Measurements from ENCODE around the gene N4BP3. TPM values are rescaled to one million over a fixed set of nuclear protein-coding genes. Genes with fewer than 3 reads are reported as not detected.

N4BP3 gene
- total RNA-seq, 1 experiment from 2014 or later: 46.2 TPM

DNA sequence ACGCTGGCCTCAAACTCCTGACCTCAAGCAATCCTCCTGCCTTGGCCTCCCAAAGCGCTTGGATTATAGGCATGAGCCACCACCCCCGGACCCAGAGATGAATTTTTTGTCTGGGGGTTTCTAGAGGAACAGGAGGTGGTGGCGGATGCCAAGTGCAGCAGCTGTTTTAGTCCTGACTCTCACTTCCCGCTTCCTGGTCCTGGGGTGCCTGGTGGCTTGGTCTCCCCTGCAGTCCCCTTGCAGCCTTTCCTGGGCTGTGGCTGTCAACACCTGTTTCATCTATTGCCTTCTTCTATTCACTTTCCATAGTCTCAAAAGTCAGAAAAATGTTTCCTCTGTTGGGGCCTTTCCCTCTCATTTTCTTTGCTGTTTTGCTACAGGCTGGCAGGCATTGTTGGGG lies 46.8 kb downstream of the N4BP3 start:
- ATAC-seq (no peak), DNase-seq (ENCODE audit: low spot score) (no peak)
- Mint-ChIP-seq H3K4me3 (no peak overlapping the region), H3K9me3 (no peaks in the 10 kb centered on the region), H3K4me1 (peaks cover 10% of the 10 kb centered on the region), H3K36me3 (no peaks in the 10 kb centered on the region), H3K27ac (no peak overlapping the region), H3K27me3 (ENCODE audit: low read depth) (peaks cover 20% of the 10 kb centered on the region)
- TF ChIP-seq, protein P1, sequence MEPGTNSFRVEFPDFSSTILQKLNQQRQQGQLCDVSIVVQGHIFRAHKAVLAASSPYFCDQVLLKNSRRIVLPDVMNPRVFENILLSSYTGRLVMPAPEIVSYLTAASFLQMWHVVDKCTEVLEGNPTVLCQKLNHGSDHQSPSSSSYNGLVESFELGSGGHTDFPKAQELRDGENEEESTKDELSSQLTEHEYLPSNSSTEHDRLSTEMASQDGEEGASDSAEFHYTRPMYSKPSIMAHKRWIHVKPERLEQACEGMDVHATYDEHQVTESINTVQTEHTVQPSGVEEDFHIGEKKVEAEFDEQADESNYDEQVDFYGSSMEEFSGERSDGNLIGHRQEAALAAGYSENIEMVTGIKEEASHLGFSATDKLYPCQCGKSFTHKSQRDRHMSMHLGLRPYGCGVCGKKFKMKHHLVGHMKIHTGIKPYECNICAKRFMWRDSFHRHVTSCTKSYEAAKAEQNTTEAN (CRISPR knock-in tag; IDR thresholded peaks at IDR 0.05): no peak
- no peak for TF ChIP-seq TP53 (CRISPR knock-in tag; IDR thresholded peaks at IDR 0.05)
- TF ChIP-seq, protein P2, sequence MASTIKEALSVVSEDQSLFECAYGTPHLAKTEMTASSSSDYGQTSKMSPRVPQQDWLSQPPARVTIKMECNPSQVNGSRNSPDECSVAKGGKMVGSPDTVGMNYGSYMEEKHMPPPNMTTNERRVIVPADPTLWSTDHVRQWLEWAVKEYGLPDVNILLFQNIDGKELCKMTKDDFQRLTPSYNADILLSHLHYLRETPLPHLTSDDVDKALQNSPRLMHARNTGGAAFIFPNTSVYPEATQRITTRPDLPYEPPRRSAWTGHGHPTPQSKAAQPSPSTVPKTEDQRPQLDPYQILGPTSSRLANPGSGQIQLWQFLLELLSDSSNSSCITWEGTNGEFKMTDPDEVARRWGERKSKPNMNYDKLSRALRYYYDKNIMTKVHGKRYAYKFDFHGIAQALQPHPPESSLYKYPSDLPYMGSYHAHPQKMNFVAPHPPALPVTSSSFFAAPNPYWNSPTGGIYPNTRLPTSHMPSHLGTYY (CRISPR knock-in tag; IDR thresholded peaks at IDR 0.05): no peak
- no peak for TF ChIP-seq FOXK1 (CRISPR knock-in tag; IDR thresholded peaks at IDR 0.05)
- TF ChIP-seq, protein P3, sequence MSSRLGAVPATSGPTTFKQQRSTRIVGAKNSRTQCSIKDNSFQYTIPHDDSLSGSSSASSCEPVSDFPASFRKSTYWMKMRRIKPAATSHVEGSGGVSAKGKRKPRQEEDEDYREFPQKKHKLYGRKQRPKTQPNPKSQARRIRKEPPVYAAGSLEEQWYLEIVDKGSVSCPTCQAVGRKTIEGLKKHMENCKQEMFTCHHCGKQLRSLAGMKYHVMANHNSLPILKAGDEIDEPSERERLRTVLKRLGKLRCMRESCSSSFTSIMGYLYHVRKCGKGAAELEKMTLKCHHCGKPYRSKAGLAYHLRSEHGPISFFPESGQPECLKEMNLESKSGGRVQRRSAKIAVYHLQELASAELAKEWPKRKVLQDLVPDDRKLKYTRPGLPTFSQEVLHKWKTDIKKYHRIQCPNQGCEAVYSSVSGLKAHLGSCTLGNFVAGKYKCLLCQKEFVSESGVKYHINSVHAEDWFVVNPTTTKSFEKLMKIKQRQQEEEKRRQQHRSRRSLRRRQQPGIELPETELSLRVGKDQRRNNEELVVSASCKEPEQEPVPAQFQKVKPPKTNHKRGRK (CRISPR knock-in tag; IDR thresholded peaks at IDR 0.05; ENCODE audit: borderline replicate concordance): no peak
- TF ChIP-seq ZNF671 (CRISPR knock-in tag; IDR thresholded peaks at IDR 0.05): no peak
- TF ChIP-seq ZNF121 (CRISPR knock-in tag; IDR thresholded peaks at IDR 0.05): no peak
- TF ChIP-seq, protein P4, sequence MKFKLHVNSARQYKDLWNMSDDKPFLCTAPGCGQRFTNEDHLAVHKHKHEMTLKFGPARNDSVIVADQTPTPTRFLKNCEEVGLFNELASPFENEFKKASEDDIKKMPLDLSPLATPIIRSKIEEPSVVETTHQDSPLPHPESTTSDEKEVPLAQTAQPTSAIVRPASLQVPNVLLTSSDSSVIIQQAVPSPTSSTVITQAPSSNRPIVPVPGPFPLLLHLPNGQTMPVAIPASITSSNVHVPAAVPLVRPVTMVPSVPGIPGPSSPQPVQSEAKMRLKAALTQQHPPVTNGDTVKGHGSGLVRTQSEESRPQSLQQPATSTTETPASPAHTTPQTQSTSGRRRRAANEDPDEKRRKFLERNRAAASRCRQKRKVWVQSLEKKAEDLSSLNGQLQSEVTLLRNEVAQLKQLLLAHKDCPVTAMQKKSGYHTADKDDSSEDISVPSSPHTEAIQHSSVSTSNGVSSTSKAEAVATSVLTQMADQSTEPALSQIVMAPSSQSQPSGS (CRISPR knock-in tag; IDR thresholded peaks at IDR 0.05; ENCODE audit: borderline replicate concordance, low read depth): no peak
- no peak for TF ChIP-seq JAZF1 (CRISPR knock-in tag; IDR thresholded peaks at IDR 0.05)
- no peak for TF ChIP-seq FOXJ3 (CRISPR knock-in tag; IDR thresholded peaks at IDR 0.05; ENCODE audit: borderline replicate concordance)
- no peak for TF ChIP-seq SOX15 (CRISPR knock-in tag; IDR thresholded peaks at IDR 0.05)
- TF ChIP-seq CREM (CRISPR knock-in tag; IDR thresholded peaks at IDR 0.05): no peak
- TF ChIP-seq JUN (CRISPR knock-in tag; IDR thresholded peaks at IDR 0.05): no peak
- no peak for TF ChIP-seq NFATC4 (CRISPR knock-in tag; IDR thresholded peaks at IDR 0.05)
- TF ChIP-seq GTF2I (CRISPR knock-in tag; conservative IDR thresholded peaks at IDR 0.05): no peak
- TF ChIP-seq, protein P5, sequence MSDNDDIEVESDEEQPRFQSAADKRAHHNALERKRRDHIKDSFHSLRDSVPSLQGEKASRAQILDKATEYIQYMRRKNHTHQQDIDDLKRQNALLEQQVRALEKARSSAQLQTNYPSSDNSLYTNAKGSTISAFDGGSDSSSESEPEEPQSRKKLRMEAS (CRISPR knock-in tag; IDR thresholded peaks at IDR 0.05): no peak
- no peak for TF ChIP-seq ESRRA (CRISPR knock-in tag; IDR thresholded peaks at IDR 0.05; ENCODE audit: borderline replicate concordance)
- no peak for TF ChIP-seq GABPB1 (CRISPR knock-in tag; IDR thresholded peaks at IDR 0.05)
- CTCF ChIA-PET: interaction anchor here (1.1 kb wide), 1 partner anchor 85 kb away, joined by 3 read pairs; no protein-coding TSS in a partner anchor
- POLR2A ChIA-PET: no interaction called here

DNA sequence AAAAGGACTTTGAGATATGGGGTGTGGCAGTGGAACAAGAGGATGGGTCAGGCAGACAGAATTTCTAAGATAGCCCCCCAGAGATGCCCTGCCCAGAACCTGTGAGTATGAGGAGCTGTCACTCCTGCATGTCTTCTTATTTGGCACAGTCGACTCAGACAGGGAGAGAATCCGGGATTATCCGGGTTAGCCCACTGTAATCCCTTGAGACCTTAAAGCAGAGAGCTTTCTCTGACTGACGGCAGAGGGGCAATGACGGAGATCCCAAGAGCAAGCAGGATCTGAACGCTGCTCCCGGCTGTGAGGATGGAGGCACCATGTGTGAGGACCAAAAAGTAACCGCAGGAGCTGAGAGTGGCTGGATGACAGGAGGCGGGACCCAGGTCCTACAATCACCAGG lies 49.1 kb downstream of the N4BP3 start:
- Mint-ChIP-seq H3K4me3 (no peak overlapping the region), H3K36me3 (no peaks in the 10 kb centered on the region), H3K27me3 (ENCODE audit: low read depth) (peaks cover 20% of the 10 kb centered on the region), H3K9me3 (no peaks in the 10 kb centered on the region), H3K4me1 (peaks cover 10% of the 10 kb centered on the region), H3K27ac (no peak overlapping the region)
- ATAC-seq (no peak), DNase-seq (ENCODE audit: low spot score) (no peak)
- POLR2A ChIA-PET: interaction anchor here (1.0 kb wide), 1 partner anchor 42 kb away, joined by 3 read pairs; the partner anchor contains the start of gene HNRNPAB
- CTCF ChIA-PET: interaction anchor here (0.9 to 1.7 kb wide), 2 partner anchors 86 to 87 kb away, joined by 3 to 9 read pairs; no protein-coding TSS in a partner anchor
- TF ChIP-seq, protein P6, sequence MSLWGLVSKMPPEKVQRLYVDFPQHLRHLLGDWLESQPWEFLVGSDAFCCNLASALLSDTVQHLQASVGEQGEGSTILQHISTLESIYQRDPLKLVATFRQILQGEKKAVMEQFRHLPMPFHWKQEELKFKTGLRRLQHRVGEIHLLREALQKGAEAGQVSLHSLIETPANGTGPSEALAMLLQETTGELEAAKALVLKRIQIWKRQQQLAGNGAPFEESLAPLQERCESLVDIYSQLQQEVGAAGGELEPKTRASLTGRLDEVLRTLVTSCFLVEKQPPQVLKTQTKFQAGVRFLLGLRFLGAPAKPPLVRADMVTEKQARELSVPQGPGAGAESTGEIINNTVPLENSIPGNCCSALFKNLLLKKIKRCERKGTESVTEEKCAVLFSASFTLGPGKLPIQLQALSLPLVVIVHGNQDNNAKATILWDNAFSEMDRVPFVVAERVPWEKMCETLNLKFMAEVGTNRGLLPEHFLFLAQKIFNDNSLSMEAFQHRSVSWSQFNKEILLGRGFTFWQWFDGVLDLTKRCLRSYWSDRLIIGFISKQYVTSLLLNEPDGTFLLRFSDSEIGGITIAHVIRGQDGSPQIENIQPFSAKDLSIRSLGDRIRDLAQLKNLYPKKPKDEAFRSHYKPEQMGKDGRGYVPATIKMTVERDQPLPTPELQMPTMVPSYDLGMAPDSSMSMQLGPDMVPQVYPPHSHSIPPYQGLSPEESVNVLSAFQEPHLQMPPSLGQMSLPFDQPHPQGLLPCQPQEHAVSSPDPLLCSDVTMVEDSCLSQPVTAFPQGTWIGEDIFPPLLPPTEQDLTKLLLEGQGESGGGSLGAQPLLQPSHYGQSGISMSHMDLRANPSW (CRISPR knock-in tag; conservative IDR thresholded peaks at IDR 0.05; ENCODE audit: low read depth): no peak
- TF ChIP-seq NR2C2 (CRISPR knock-in tag; IDR thresholded peaks at IDR 0.05) (no peak), JUN (CRISPR knock-in tag; IDR thresholded peaks at IDR 0.05) (no peak), CREB1 (CRISPR knock-in tag; IDR thresholded peaks at IDR 0.05) (no peak), FOXP1 (CRISPR knock-in tag; IDR thresholded peaks at IDR 0.05; ENCODE audit: borderline replicate concordance) (no peak), GRHL2 (CRISPR knock-in tag; IDR thresholded peaks at IDR 0.05; ENCODE audit: insufficient replicate concordance, severe bottlenecking) (no peak), ZNF219 (CRISPR knock-in tag; IDR thresholded peaks at IDR 0.05; ENCODE audit: borderline replicate concordance) (no peak), OVOL2 (CRISPR knock-in tag; IDR thresholded peaks at IDR 0.05; ENCODE audit: borderline replicate concordance) (no peak), IRF2 (CRISPR knock-in tag; IDR thresholded peaks at IDR 0.05; ENCODE audit: borderline replicate concordance, low read depth) (no peak)
- TF ChIP-seq, protein P7, sequence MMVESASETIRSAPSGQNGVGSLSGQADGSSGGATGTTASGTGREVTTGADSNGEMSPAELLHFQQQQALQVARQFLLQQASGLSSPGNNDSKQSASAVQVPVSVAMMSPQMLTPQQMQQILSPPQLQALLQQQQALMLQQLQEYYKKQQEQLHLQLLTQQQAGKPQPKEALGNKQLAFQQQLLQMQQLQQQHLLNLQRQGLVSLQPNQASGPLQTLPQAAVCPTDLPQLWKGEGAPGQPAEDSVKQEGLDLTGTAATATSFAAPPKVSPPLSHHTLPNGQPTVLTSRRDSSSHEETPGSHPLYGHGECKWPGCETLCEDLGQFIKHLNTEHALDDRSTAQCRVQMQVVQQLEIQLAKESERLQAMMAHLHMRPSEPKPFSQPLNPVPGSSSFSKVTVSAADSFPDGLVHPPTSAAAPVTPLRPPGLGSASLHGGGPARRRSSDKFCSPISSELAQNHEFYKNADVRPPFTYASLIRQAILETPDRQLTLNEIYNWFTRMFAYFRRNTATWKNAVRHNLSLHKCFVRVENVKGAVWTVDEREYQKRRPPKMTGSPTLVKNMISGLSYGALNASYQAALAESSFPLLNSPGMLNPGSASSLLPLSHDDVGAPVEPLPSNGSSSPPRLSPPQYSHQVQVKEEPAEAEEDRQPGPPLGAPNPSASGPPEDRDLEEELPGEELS (CRISPR knock-in tag; IDR thresholded peaks at IDR 0.05): no peak

Measured in WTC11 (cell line).